HG03135 (cell line): Measurements from ENCODE around the gene COL6A2.
"Not testable (repeated sequence)": the region's sequence is repeated elsewhere in the genome, so short reads cannot be mapped to it uniquely, and the experiment has no call there.

ENCODE experiments used
- ATAC-seq: cut with Tn5 transposase; IDR thresholded peaks from one replicate; pipeline ENCODE4 v1.9.1; 2021; ENCODE audit warnings: mild to moderate bottlenecking, moderate library complexity; ENCODE audit not compliant: unreplicated experiment

Gene COL6A2

GRCh38 chr21:46165098-46165497, 67.2 kb downstream of the COL6A2 start:
- ATAC-seq = no peak

- no peak for ATAC-seq
Observed at GRCh38 chr21:46168238-46168637, 70.3 kb downstream of the COL6A2 start.

- no peak for ATAC-seq
Observed at GRCh38 chr21:46168659-46169386, 70.9 kb downstream of the COL6A2 start.

- not testable (repeated sequence) for ATAC-seq
Observed at GRCh38 chr21:46170436-46171193, 72.7 kb downstream of the COL6A2 start.

GRCh38 chr21:46171585-46171984, 73.7 kb downstream of the COL6A2 start:
- no peak for ATAC-seq

- ATAC-seq = no peak
Observed at GRCh38 chr21:46171996-46172862, 74.3 kb downstream of the COL6A2 start.

- ATAC-seq = no peak
Observed at GRCh38 chr21:46172863-46173528, 75.1 kb downstream of the COL6A2 start.

GRCh38 chr21:46173573-46173972, 75.7 kb downstream of the COL6A2 start:
- no peak for ATAC-seq

GRCh38 chr21:46176443-46177129, 78.7 kb downstream of the COL6A2 start:
- ATAC-seq = not testable (repeated sequence)

GRCh38 chr21:46178961-46179360, 81.0 kb downstream of the COL6A2 start:
- ATAC-seq = no peak
